Measurements from ENCODE around the gene COPB2.
"Not testable (repeated sequence)": the region's sequence is repeated elsewhere in the genome, so short reads cannot be mapped to it uniquely, and the experiment has no call there.

The COPB2 gene

DNA sequence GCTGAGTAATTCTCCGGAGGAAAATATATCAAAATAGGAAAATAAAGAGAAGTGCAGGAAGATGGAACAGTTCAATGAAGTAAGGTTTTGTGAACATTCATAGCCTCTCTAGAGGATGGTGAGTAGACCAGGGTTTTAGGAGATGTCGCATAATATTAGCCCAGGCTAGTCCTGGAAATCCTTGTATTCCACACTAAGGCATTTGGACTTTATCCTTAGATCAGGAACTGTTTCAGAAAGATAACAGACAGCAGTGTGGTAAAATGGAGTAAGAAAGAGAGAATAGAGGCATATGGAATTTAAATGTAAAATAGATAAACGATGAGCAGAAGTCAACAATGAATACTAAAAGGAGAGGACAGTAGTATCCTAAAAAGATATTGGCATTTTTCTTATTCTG lies 12.1 kb downstream of the COPB2 start:
- DNase-seq = no peak

DNA sequence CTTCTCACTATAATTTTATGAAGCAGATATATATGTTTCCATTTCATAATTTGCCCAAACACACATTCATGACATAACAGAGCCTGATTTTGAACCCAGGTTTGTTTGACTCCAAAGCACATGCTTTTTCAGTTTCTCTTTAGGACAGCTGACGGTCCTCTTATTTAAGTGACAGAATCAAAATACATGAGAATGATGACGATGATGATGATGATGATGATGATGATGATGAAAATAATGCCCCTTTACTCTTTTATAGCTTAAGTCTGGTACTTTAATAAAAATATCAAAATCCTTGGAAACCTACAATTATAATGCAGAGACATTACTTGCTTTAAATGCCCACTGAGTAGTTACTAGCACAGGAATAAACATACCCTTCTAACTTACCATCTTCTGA lies 15.3 kb downstream of the COPB2 start:
- no peak for DNase-seq

DNA sequence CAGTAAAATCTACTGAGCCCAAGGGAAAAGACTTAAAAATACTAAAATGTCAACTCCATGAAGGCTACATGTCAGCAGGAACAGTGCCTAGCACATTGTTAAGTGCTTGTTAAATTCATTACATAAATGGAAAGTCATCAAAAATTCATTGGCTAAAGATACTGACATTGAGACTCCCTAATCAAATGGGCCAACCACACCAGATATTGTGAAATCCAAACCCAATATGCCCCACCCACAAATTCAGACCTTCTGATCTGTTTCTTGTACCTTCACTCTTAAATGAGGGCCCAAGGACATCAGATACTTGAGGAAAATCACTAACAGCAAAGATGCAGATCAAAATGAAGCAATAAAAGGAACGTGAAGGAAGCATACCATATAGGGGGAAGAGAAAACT lies 24.9 kb downstream of the COPB2 start:
- DNase-seq = no peak

DNA sequence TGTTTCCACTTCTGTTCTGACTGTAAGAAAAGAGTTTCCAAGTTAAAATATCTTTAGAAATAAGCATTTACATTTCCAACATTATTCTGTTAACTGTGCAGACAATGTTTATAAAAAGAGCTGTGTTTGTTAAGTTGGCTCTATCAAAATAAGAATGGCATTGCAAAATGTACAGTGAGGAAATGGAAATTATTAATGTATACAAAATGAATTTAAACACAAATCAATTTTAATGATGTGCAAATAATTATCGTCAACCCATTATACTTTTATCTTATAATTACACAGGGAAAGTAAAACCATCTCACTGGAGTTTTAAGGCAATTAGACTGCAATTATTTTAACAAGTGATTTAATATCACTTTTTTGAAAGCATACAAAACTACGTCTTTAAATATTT lies 28.2 kb downstream of the COPB2 start:
- DNase-seq = no peak

DNA sequence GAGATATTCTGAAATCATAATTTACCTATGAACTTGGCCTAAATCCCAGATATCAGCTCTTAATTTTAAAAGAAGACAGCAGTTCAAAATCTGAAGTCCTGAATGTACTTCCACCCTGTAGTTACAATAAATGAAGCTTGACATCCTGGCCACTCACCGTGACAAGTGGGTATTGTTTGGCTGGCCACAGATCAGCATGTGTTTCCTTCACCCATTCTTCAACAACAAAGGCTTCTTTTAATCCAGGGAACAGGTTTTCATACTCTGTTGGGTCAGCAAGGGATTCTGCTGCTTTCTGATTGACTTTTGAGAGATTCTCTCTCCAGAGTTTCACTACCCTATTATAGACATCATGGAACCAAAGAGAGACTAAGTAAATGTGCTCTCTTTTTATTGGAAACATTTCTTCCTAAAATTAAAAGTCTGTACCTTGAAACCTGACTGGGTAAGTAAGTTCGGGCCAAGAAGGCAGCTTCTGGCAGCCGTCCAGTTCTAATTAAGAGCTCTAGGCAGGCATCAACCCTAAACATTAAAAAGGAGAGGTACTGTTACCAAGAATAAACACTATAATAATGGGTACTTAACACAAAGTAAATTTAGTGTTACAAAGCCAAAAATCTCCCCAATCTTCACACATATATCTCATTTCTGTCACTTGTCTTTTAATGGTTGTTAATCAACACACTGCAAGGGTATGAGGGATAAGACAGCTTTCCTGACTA lies 30.4 kb downstream of the COPB2 start:
- no peak for DNase-seq

GRCh38 chr3:139357899-139358298 lies 31.5 kb downstream of the COPB2 start:
- DNase-seq = peak; percentile 22

GRCh38 chr3:139355891-139356290 lies 33.6 kb downstream of the COPB2 start:
- DNase-seq = no peak

DNA sequence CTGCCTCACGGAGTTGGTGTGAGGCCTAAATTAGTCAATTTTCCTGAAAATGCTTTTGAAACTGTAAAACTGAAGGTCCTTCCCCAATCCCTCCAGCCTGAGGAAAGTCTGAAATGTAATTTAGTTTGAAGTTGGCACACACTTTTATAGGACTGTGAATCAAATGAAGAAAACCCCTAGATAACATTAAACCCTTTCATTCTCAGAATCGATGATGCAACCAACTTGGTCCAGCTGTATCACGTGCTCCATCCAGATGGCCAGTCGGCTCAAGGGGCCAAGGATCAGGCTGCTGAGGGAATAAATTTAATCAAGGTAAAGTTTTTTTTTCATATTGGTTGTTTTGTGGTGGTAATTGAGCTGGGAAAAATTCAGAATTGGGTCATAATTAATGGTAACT lies 34.0 kb downstream of the COPB2 start:
- DNase-seq = no peak

GRCh38 chr3:139354661-139355060 lies 34.8 kb downstream of the COPB2 start:
- DNase-seq = no peak

DNA sequence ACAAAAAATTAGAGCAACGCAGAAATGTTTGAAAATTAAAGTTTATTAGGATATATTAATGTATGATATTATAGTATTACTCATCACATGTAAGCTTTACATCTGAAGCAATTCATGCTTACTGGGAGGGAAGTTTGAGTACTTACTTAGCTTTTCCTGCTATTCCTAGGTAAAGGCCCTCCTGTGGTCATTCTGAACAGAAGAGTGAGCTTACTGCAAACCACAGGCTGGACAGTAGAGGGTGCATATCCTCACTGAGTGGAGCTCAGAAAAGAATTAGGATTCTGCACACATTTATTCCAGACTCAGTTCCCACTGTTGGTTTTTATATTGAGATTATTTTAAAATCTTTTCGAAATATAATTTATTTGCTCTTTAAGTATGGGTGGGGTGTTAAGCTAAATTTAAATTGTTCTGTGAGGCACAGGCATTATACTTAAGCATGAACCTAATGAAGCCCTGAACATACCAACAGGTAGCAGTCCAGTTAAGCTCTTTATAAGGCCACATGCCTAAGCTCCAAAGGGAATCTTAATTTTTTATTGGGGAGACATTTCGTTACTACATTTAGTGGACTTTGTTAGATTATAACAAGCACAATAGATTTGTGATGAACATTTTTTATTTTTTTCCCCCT lies 35.4 kb downstream of the COPB2 start:
- DNase-seq = no peak

- DNase-seq = no peak
These were observed 42.7 kb downstream of the COPB2 start for GRCh38 chr3:139346771-139347170.

GRCh38 chr3:139343895-139344856 lies 45.3 kb downstream of the COPB2 start, which contains the start of gene MRPS22:
Gene MRPS22, plus strand, starts transcription at chr3:139344020. Its CDS starts 7 bp downstream, at chr3:139344027.
- peak; percentile 87 for DNase-seq

- DNase-seq = no peak
These were observed 47.4 kb downstream of the COPB2 start for GRCh38 chr3:139342054-139342453.

DNA sequence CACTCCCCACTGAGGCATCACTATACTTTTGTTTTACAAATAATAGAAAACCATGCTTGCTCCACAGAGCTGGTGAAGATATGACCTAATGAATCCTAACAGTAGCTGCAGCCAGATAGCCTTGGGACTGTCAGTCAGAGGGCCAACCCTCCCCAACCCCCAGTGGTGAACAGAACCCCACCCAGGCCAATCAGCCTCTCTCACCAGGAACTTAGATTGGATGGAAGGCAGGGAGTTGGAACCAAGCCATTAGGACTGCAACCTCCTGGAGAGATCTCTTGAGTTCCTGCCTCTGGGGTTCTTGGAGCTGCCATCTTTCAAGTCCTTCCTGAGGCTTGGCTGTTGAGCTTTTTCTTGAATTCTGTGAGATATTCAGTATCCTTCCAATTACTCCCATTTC lies 48.7 kb downstream of the COPB2 start:
- DNase-seq = no peak

GRCh38 chr3:139339219-139339906 lies 50.1 kb downstream of the COPB2 start:
- no peak for DNase-seq

GRCh38 chr3:139338405-139338804 lies 51.0 kb downstream of the COPB2 start:
- DNase-seq = no peak

- DNase-seq = not testable (repeated sequence)
These were observed 54.8 kb downstream of the COPB2 start for GRCh38 chr3:139334675-139335074.

DNA sequence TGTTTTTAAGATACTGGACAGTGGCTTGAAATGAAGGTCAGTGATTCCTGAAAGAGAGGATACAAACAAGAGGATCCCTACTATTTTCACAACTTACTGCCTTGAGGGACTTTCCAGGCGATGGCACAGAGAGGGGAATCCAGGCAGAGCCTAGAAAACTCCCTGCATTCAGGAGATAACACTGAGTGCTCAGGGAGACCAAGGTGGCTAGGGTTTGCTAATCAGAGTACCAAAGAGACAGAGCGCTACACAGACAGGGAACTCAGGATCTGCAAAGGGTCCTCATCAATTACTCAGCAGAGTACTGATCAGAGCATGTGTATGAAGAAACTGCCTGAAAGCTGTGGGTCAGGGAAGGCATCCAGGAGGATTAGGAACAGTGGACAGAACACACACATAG lies 57.4 kb downstream of the COPB2 start:
- DNase-seq = no peak

DNA sequence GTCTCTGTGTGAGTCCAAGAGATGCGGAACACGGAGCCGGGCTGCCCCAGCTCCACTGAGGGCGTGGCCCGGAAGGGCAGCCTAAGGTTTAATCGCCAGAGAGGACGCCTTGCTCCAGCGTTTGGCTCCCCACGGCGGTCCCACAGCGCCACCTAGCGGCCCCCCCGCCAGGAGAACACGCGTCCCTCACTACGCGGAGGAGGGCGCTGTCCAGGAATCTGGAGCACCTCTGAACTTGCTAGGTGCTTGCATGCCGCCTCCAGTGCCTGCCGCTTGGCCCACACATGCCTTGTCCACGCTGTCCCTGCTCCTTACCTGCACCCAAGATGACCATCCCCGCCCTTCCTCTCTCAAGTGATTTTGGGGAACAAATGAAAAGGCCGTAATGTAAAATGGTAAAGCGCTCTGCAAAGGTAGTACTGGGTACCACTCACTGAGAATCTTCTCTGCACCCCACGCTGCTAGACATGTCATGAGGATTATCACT lies 60.0 kb downstream of the COPB2 start:
- peak; percentile 90 for DNase-seq

DNA sequence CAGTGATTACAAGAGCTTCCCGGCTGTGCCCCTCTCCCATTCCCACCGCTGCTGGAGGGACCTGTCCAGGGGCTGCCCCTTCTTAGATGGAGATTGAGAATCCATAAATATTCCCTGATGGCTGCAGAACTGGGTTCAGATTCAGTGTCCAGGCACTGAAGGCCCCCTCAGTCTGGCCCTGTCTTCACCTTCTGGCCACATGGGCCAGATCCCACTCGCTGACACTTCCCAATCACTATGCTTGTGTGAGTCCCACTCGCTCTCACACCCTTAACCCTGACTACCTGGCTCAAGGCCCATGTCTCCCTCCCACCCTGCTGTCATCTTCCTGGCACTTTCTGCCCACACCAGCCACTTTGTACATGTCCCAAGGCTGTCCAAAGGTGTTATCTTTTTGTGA lies 61.1 kb downstream of the COPB2 start:
- DNase-seq = no peak

DNA sequence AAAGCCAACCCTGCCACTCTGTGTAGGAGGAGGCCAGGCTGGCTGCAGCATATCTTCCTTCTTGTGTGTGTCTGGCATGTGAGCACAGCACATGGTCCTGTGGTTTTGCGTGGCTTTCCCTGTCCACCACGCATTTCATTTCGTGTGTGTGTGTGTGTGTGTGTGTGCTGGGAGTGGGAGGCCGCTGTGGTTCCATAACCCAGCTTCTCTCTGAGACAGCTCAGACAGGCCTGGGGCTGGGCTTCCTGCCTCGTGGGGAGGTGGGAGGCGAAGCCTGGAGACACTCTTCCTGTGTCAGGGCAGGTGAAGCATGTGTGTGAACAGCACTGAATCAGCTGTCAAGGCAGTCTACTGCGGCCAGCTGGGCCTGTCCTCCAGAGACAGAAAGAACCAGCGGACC lies 61.6 kb downstream of the COPB2 start:
- no peak for DNase-seq

DNA sequence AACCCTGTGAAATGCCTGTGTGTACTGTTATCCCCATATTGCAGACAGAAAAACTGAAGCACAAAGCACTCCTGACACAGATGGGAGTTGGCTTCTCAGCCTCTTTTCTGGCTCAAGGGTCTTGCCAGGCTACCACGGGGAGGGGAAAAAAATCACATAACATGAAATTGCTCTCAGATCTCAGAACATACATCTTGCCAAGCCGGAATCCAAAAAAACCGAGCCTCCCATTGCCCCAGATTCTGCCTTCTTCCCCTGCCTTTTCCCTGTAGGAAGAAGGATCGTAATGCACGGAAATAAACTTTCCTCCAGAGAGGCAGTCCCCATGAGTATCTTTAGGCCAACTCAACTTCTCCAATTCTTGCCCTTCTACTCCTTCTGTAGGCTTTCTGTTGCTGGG lies 62.2 kb downstream of the COPB2 start:
- DNase-seq = no peak

- no peak for DNase-seq
These were observed 62.7 kb downstream of the COPB2 start for GRCh38 chr3:139326707-139327106.

All from stimulated activated CD4-positive, alpha-beta T cell treated with anti-CD3 and anti-CD28 coated beads, Interleukin-4, amount 100 ng/mL, for 24 hours (primary cell).